IMR-90 (cell line): ENCODE measurements around the gene ITGAX. TPM values are rescaled to one million over a fixed set of nuclear protein-coding genes. Genes with fewer than 3 reads are reported as not detected.

Experiments used
- ATAC-seq: fragments of 200-7000 bp; cut with Tn5 transposase; 2 replicates; pipeline ENCODE4 v1.9.1; 2020; ENCODE audit warnings: low read depth, mild to moderate bottlenecking, moderate library complexity
- BruUV-seq: library from RNA; stranded (reverse); fragments of 400-500 nt; replicated peaks from 2 replicates; lab custom pipeline; 2021; lab: Mats Ljungman, UMichigan
- CTCF ChIA-PET: fragments of 300-600 bp; formaldehyde crosslinking; extraction: SDS; loops from one replicate; lab custom pipeline; 2021; ENCODE audit warnings: antibody characterized with exemption; lab: Yijun Ruan, JAX
- POLR2A ChIA-PET: fragments of 300-600 bp; sonication (Branson Sonifier 250); formaldehyde crosslinking; loops from one replicate; lab custom pipeline; 2022; ENCODE audit warnings: antibody characterized with exemption; ENCODE audit not compliant: unreplicated experiment; lab: Charles Lee
- DNase-seq: peaks from one replicate; pipeline ENCODE4 v3.0.0; 2013
- H2AFZ ChIP-seq: replicated peaks from 2 replicates; pipeline ENCODE3; 2013; ENCODE audit warnings: low read length, mild to moderate bottlenecking; ENCODE audit not compliant: poor library complexity
- H2AK5ac ChIP-seq: 2 replicates; pipeline ENCODE4 v1.6.1; 2013; ENCODE audit warnings: low read depth, low read length, inconsistent platforms
- H2AK9ac ChIP-seq: replicated peaks from 2 replicates; pipeline ENCODE3; 2013; ENCODE audit warnings: mild to moderate bottlenecking, low read depth, low read length, moderate library complexity; ENCODE audit not compliant: poor library complexity
- H2BK120ac ChIP-seq: 2 replicates; pipeline ENCODE4 v1.6.1; 2013; ENCODE audit warnings: low read depth, low read length, inconsistent platforms
- H2BK15ac ChIP-seq: 3 replicates; pipeline ENCODE4 v1.6.1; 2013; ENCODE audit warnings: low read depth, low read length, inconsistent platforms
- H2BK20ac ChIP-seq: 2 replicates; pipeline ENCODE4 v1.6.1; 2013; ENCODE audit warnings: low read depth, mild to moderate bottlenecking, inconsistent platforms, low read length, moderate library complexity
- H2BK5ac ChIP-seq: 2 replicates; pipeline ENCODE4 v1.6.1; 2013; ENCODE audit warnings: mild to moderate bottlenecking, low read depth, low read length, inconsistent platforms; ENCODE audit not compliant: poor library complexity, severe bottlenecking
- H3K14ac ChIP-seq: replicated peaks from 2 replicates; pipeline ENCODE4 v1.6.1; 2013; ENCODE audit warnings: low read depth, low read length, inconsistent platforms
- H3K18ac ChIP-seq: 2 replicates; pipeline ENCODE4 v1.6.1; 2013; ENCODE audit warnings: low read depth, low read length, control low read depth
- H3K23ac ChIP-seq: 2 replicates; pipeline ENCODE4 v1.6.1; 2013; ENCODE audit warnings: low read depth, low read length, inconsistent platforms
- H3K27ac ChIP-seq: 2 replicates; pipeline ENCODE4 v1.5.1; 2013; ENCODE audit warnings: mild to moderate bottlenecking, control low read depth, low read length; ENCODE audit not compliant: insufficient read depth
- H3K27me3 ChIP-seq: 2 replicates; pipeline ENCODE4 v1.6.1; 2013; ENCODE audit warnings: low read length; ENCODE audit not compliant: control insufficient read depth, insufficient read depth
- H3K36me3 ChIP-seq: 2 replicates; pipeline ENCODE4 v1.6.1; 2013; ENCODE audit warnings: low read length, mixed read lengths; ENCODE audit not compliant: control insufficient read depth, insufficient read depth
- H3K4ac ChIP-seq: 2 replicates; pipeline ENCODE4 v1.6.1; 2013; ENCODE audit warnings: low read depth, low read length, inconsistent platforms
- H3K4me1 ChIP-seq: 2 replicates; pipeline ENCODE4 v1.6.1; 2013; ENCODE audit warnings: low read length, mixed read lengths; ENCODE audit not compliant: control insufficient read depth, insufficient read depth
- H3K4me2 ChIP-seq: 2 replicates; pipeline ENCODE4 v1.6.1; 2013; ENCODE audit warnings: low read depth, mild to moderate bottlenecking, control low read depth, low read length, moderate library complexity
- H3K4me3 ChIP-seq: 2 replicates; pipeline ENCODE4 v1.5.1; 2013; ENCODE audit warnings: low read depth, mild to moderate bottlenecking, control low read depth, low read length, moderate library complexity; ENCODE audit not compliant: insufficient read depth
- H3K56ac ChIP-seq: 2 replicates; pipeline ENCODE4 v1.6.1; 2013; ENCODE audit warnings: low read length, inconsistent platforms; ENCODE audit not compliant: insufficient read depth; ENCODE audit errors: extremely low read depth
- H3K79me1 ChIP-seq, 2 experiments: 2 replicates each; pipeline ENCODE4 v1.6.1; 2013; ENCODE audit warnings: low read length in 2 of 2, inconsistent platforms in 1 of 2, low read depth in 1 of 2
- H3K9ac ChIP-seq: 2 replicates; pipeline ENCODE4 v1.6.1; 2013; ENCODE audit warnings: low read depth, low read length, control low read depth
- H3K9me1 ChIP-seq: 2 replicates; pipeline ENCODE4 v1.6.1; 2013; ENCODE audit warnings: low read length, inconsistent platforms; ENCODE audit not compliant: insufficient read depth
- H3K9me3 ChIP-seq: 2 replicates; pipeline ENCODE4 v1.6.1; 2013; ENCODE audit warnings: low read length; ENCODE audit not compliant: control insufficient read depth, insufficient read depth
- H4K20me1 ChIP-seq: 2 replicates; pipeline ENCODE4 v1.6.1; 2013; ENCODE audit warnings: low read length, inconsistent platforms; ENCODE audit not compliant: insufficient read depth
- H4K5ac ChIP-seq: 2 replicates; pipeline ENCODE4 v1.6.1; 2013; ENCODE audit warnings: mild to moderate bottlenecking, low read depth, low read length, control low read depth
- H4K8ac ChIP-seq, 2 experiments: 2 replicates each; pipeline ENCODE4 v1.6.1; 2013; ENCODE audit warnings: low read depth in 2 of 2, low read length in 2 of 2, control low read depth in 1 of 2, inconsistent platforms in 1 of 2
- H4K91ac ChIP-seq: 2 replicates; pipeline ENCODE4 v1.6.1; 2013; ENCODE audit warnings: low read depth, low read length, inconsistent platforms; ENCODE audit not compliant: insufficient read depth
- BHLHE40 ChIP-seq: fragments of 150-350 bp; IDR thresholded peaks from 2 replicates; pipeline ENCODE4 v1.6.1; 2016; ENCODE audit warnings: mild to moderate bottlenecking, low read depth, low read length
- CEBPB ChIP-seq: IDR thresholded peaks from 2 replicates; pipeline ENCODE4 v1.6.1; 2012; ENCODE audit warnings: low read depth, low read length, improper control_type of control experiment
- CHD1 ChIP-seq: IDR thresholded peaks from 2 replicates; pipeline ENCODE4 v1.6.1; 2012; ENCODE audit warnings: low read depth, low read length, improper control_type of control experiment
- CTCF ChIP-seq: conservative IDR thresholded peaks from 2 replicates; pipeline ENCODE4 v1.5.1; 2012; ENCODE audit warnings: mild to moderate bottlenecking, low read depth, low read length, improper control_type of control experiment
- FOS ChIP-seq: fragments of 150-350 bp; IDR thresholded peaks from 2 replicates; pipeline ENCODE4 v1.6.1; 2016; ENCODE audit warnings: low read depth, low read length
- MAFK ChIP-seq: IDR thresholded peaks from 2 replicates; pipeline ENCODE4 v1.6.1; 2012; ENCODE audit warnings: low read depth, low read length, improper control_type of control experiment
- MAZ ChIP-seq: IDR thresholded peaks from 2 replicates; pipeline ENCODE4 v1.6.1; 2012; ENCODE audit warnings: low read depth, mild to moderate bottlenecking, low read length, improper control_type of control experiment, moderate library complexity, borderline replicate concordance
- MXI1 ChIP-seq: IDR thresholded peaks from 2 replicates; pipeline ENCODE4 v1.6.1; 2012; ENCODE audit warnings: low read depth, mild to moderate bottlenecking, low read length, moderate library complexity, borderline replicate concordance
- POLR2A ChIP-seq: IDR thresholded peaks from 2 replicates; pipeline ENCODE4 v1.6.1; 2012; ENCODE audit warnings: mild to moderate bottlenecking, low read depth, low read length
- RAD21 ChIP-seq: IDR thresholded peaks from 2 replicates; pipeline ENCODE4 v1.6.1; 2012; ENCODE audit warnings: low read length, improper control_type of control experiment
- RCOR1 ChIP-seq: IDR thresholded peaks from 2 replicates; pipeline ENCODE4 v1.6.1; 2012; ENCODE audit warnings: mild to moderate bottlenecking, low read length, improper control_type of control experiment; ENCODE audit not compliant: insufficient replicate concordance
- SMC3 ChIP-seq: fragments of 150-350 bp; IDR thresholded peaks from 2 replicates; pipeline ENCODE4 v1.6.1; 2016; ENCODE audit warnings: low read depth, mild to moderate bottlenecking, antibody characterized with exemption, low read length, moderate library complexity
- WGBS, 2 experiments: methylation state at CpG; one replicate each; pipeline versions ENCODE4 v1.1.5 to v1.1.7; 2013; ENCODE audit warnings: missing lambda C conversion rate in 2 of 2; ENCODE audit not compliant: insufficient read length in 1 of 2; ENCODE audit errors: extremely low coverage in 2 of 2; 5-methylcytosine and 5-hydroxymethylcytosine counted together
- dilution Hi-C: fragments of 300-500 bp; cut with HindIII; formaldehyde crosslinking; loops from one replicate; pipeline ENCODE4 v1.14.3; 2018; ENCODE audit warnings: low sequenced_read_pairs; ENCODE audit not compliant: unreplicated experiment
- in situ Hi-C: fragments of 300-500 bp; cut with MboI; formaldehyde crosslinking; loops from 3 replicates; pipeline ENCODE4 v1.14.3; 2019; ENCODE audit warnings: low sequenced_read_pairs, inconsistent platforms, mixed read lengths
- intact Hi-C: fragments of 100-400 bp; cut with micrococcal nuclease; formaldehyde crosslinking; loops from 2 replicates; pipeline ENCODE4 v1.10.0; 2022
- polyA plus RNA-seq, 3 experiments: library from polyadenylated mRNA; depleted of rRNA; stranded (reverse); fragments of >200 nt; gene quantifications; 2 replicates each; pipeline ENCODE4 v1.2.3, GENCODE V29; 2012; ENCODE audit warnings: low replicate concordance in 1 of 3
- total RNA-seq: library from RNA; depleted of rRNA; stranded (reverse); fragments of >200 nt; gene quantifications from 2 replicates; pipeline ENCODE4 v1.2.3, GENCODE V29; 2012
- TF ChIP-seq, protein P1 (sequence below): fragments of 150-350 bp; IDR thresholded peaks from 2 replicates; pipeline ENCODE4 v1.6.1; 2016; ENCODE audit warnings: low read depth, mild to moderate bottlenecking, low read length, moderate library complexity, borderline replicate concordance

ITGAX gene
- total and polyA plus RNA-seq, 2 of the 4 experiments (the other 2 are of a cell fraction): 0.09 to 0.18 TPM

GRCh38 chr16:31364421-31364820, 9.4 kb downstream of the ITGAX start:
- Histone ChIP-seq H3K56ac (no peak overlapping the region), H4K20me1 (no peaks in the 10 kb centered on the region), H2BK20ac (no peak overlapping the region), H4K5ac (no peak overlapping the region), H2BK15ac (no peak overlapping the region), H3K36me3 (no peaks in the 10 kb centered on the region), H3K79me1 (no peaks in the 10 kb centered on the region), H3K27me3 (peaks cover 2% of the 10 kb centered on the region), H2AFZ (no peak overlapping the region), H3K14ac (no peak overlapping the region), H3K18ac (no peak overlapping the region), H4K91ac (no peak overlapping the region), H2BK120ac (no peak overlapping the region), H2AK9ac (no peak overlapping the region), H3K27ac (no peak overlapping the region), H3K9ac (no peak overlapping the region), H3K4me1 (no peaks in the 10 kb centered on the region), H2BK5ac (no peak overlapping the region), H2AK5ac (no peak overlapping the region), H4K8ac (no peak overlapping the region), H3K4me3 (no peak overlapping the region), H3K4ac (no peak overlapping the region), H3K9me1 (no peaks in the 10 kb centered on the region), H3K9me3 (no peaks in the 10 kb centered on the region), H3K23ac (no peak overlapping the region), H3K4me2 (no peak overlapping the region)
- CTCF ChIA-PET: no interaction called here
- no TSS peak for BruUV-seq
- intact Hi-C loops: no loop called here
- dilution Hi-C loops: no loop called here
- no peak for DNase-seq
- no peak for ATAC-seq
- in situ Hi-C loops: no loop called here
- TF ChIP-seq, protein P1, sequence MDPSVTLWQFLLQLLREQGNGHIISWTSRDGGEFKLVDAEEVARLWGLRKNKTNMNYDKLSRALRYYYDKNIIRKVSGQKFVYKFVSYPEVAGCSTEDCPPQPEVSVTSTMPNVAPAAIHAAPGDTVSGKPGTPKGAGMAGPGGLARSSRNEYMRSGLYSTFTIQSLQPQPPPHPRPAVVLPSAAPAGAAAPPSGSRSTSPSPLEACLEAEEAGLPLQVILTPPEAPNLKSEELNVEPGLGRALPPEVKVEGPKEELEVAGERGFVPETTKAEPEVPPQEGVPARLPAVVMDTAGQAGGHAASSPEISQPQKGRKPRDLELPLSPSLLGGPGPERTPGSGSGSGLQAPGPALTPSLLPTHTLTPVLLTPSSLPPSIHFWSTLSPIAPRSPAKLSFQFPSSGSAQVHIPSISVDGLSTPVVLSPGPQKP: no peak
- TF ChIP-seq CEBPB (no peak), MXI1 (no peak), FOS (no peak), MAZ (no peak), MAFK (no peak), RAD21 (no peak), BHLHE40 (no peak), CTCF (no peak), CHD1 (no peak), SMC3 (no peak), POLR2A (no peak), RCOR1 (no peak)
- 61% methylated on average over 2 of the region's 6 CpGs; no CpG with 5 or more reads in 1 of the 2 experiments for WGBS, 2 experiments
- POLR2A ChIA-PET: no interaction called here
